Measurements from ENCODE around the gene EFNA3.

DNA sequence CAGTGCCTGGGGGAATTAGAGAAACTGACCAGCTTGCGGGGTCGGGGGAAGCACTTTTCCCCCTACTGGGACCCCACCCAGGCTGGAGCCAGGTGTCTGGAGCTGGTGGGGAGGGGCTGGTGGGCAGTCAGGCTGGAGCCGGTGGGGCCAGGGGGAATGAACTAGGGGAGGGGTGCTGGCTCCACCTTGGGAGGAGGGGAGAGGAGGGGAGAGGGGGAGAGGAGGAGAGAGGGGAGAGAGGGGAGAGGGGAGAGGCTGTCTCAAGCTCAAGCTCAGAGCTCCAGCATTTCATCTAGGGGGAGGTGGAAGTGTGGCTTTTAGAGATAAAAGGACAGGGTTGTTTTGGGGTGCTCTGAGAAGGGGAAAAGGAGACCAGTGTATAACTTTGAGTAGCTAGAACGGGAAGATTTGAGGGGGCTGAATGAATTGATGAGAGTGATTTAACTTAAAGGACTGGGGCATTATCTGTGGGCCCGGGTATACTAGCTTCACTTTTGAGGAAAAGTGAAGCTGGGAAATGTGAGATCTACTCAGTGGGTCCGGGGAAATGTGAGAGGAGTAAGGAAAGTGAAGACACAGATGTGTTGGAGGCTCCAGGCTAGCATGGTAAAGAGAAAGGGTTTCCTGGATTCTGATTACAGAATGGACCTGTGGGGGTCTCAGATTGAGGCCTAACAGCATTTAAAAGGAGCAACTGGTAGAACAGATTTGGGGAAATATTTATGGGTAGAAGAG is 51.8 kb downstream of the EFNA3 start:
- TF ChIP-seq, protein P1, sequence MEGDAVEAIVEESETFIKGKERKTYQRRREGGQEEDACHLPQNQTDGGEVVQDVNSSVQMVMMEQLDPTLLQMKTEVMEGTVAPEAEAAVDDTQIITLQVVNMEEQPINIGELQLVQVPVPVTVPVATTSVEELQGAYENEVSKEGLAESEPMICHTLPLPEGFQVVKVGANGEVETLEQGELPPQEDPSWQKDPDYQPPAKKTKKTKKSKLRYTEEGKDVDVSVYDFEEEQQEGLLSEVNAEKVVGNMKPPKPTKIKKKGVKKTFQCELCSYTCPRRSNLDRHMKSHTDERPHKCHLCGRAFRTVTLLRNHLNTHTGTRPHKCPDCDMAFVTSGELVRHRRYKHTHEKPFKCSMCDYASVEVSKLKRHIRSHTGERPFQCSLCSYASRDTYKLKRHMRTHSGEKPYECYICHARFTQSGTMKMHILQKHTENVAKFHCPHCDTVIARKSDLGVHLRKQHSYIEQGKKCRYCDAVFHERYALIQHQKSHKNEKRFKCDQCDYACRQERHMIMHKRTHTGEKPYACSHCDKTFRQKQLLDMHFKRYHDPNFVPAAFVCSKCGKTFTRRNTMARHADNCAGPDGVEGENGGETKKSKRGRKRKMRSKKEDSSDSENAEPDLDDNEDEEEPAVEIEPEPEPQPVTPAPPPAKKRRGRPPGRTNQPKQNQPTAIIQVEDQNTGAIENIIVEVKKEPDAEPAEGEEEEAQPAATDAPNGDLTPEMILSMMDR (conservative IDR thresholded peaks at IDR 0.05 in 1 of 2, IDR thresholded peaks at IDR 0.05 in 1 of 2; ENCODE audit: extremely low read depth in 1 of 2, insufficient read depth in 1 of 2, low read depth in 1 of 2, low read length in 2 of 2): no peak
- no peak for TF ChIP-seq EZH2 (IDR thresholded peaks at IDR 0.05; ENCODE audit: borderline replicate concordance, low read length)

Measured in mammary epithelial cell (primary cell).